Adipose tissue (tissue), 3 donors: ENCODE measurements around the gene TBC1D22A. TPM values are rescaled to one million over a fixed set of nuclear protein-coding genes. Genes with fewer than 3 reads are reported as not detected.

Source experiments
- H3K27ac ChIP-seq: one replicate; pipeline ENCODE4 v1.5.1; 2013; ENCODE audit warnings: low read depth, low read length
- WGBS, 3 donors: extraction: QIAGEN DNeasy Blood & Tissue Kit; methylation state at CpG; one replicate each; pipeline ENCODE4 v1.1.7; 2013; 5-methylcytosine and 5-hydroxymethylcytosine counted together
- polyA plus RNA-seq, 3 donors: library from polyadenylated mRNA; stranded (reverse); fragments of 200-250 nt; gene quantifications; one replicate each; pipeline ENCODE4 v1.2.3, GENCODE V29; 2013
- donor health status: healthy with polysubstance abuse.
- donor health status: Bipolar disorder and iron deficiency.
- donor health status: healthy.

TBC1D22A gene
- polyA plus RNA-seq, 3 donors, result 13.3 to 16.7 (median 15.4) TPM

DNA sequence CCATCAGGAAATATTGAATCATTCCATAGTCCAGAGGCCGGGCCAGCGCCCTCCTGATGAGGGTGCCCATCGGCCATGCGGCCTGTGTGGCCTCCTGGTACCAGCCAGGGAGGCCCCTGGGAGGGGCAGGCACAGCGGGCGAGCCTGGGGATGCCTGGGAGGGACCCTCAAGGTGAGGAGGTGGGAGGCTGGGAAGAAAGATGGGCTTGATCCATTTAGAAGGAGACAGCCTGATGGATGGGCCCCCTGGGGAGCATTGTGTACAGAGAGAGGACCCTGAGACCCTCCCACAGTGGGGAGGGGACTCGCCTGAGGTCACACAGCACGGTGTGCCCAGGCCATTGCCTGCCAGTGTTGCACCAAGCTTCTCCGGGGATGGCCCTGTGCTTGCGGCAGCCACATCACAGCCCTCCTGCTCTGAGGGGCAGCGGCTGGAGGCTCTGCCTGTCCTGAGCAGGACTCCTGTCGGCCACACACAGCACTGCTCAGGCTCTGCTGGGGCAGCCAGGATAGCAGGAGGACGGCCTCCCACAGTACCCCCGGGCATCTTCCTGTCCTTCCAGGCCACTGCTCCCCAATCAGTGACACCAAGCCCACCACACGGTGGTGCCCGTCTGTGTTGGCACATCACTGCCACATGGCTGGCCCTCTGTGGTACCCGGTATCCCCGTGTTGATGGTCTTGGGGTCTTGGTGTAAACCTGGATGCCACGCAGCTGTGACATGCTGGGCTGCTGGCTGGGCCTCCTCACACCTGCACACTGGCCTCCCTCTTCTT lies 290.0 kb downstream of the TBC1D22A start:
- H3K27ac ChIP-seq, result no peak overlapping the region
- 93 to 98% (median 96%) methylated on average over 17 to 19 of the region's 19 CpGs for WGBS, 3 donors

DNA sequence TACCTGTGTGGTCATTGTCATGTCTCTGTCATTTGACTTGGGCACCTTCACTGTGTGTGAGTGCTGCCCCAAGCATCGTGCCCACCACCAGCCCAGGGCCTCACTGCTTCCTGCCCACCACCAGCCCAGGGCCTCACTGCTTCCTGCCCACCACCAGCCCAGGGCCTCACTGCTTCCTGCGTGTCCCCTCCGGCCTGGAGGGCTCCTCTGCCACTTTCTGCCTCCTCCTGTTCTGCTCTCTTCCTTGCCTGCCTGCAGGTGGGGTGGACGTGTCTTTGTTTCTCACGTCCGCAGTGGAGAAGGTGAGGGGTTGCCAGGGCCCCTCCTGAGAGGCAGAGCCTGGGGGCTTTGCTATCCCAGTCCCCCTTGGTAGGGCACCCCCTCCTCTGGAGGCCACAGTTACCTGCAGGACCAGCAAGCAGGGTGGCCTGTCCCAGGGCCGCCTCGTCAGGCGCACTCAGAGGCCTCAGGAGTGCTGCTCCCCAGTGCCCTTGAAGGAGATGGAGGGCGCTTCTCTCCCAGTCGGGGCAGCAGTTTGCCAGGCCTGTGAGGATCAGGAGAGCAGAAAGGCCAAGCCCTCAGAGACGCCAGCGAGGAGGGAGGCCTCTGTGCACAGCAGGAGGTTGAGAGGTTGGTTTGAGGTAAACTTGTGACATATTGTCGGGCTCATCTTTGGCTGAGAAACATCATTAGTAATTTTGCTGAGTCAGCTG lies 290.7 kb downstream of the TBC1D22A start:
- 83 to 85% (median 84%) methylated on average over 14 of the region's 14 CpGs for WGBS, 3 donors
- no peak overlapping the region for H3K27ac ChIP-seq

DNA sequence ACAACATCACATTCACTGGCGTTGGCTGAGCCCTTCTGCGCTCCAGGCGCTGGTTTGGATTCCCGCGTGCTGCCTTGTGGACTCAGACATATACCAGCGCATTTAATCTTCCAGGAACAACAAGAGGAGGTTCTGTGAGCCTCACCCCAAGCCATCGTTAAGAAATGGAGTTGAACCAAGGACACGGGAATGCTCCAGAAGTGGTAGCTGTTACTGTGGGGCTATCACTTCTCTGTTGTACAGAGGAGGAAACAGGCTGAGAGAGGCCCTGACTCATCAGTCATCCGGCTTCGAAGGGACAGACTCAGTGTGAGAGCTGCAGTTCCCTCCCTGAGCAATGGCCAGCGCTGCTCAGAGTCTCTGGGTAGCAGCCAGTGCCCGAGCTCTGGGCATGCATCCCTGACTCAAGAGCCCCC lies 291.3 kb downstream of the TBC1D22A start:
- 81 to 88% (median 82%) methylated on average over 12 of the region's 12 CpGs for WGBS, 3 donors
- no peak overlapping the region for H3K27ac ChIP-seq

DNA sequence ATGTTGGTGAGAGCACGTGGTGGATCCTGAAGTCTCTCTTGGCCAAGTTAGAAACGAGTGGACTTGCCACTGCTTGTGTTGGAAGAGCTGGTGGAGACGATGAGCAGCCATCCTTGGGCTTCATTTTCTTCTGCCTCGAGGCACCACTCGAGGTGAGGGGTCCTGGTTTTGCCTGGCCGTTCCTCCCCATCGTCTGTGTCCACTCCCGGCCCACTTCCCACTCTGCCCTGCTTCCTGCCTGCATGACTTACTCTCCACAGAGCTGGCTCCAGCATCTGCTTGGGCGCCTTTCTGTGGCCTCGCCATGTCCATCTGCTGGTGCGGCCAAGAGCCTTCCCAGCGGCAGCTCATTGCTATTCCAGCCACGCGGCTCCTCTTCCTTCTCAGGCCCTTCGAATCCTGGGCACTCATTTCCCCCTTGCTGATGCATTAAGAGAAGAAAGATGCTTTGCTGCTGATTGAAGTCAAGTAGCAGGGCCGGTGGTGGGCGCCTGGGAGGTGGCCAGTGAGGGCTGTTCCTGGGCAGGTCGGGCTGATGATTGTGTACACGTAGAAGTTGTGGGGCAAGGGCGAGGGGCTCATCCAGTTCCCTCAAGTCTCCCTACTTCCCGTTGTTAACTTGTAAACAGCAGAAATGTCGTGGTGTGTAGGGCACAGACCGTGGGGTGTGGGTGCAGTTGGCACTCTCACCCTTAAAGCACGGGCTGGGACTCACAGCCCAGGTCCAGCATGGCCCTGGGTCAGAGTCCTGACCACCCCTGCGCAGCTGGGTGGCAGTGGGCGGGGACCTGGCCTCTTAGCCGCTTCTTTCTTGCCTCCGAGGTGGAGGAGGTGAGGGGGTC lies 292.0 kb downstream of the TBC1D22A start:
- WGBS, 3 donors, result 95 to 96% (median 96%) methylated on average over 28 of the region's 28 CpGs
- no peak overlapping the region for H3K27ac ChIP-seq

DNA sequence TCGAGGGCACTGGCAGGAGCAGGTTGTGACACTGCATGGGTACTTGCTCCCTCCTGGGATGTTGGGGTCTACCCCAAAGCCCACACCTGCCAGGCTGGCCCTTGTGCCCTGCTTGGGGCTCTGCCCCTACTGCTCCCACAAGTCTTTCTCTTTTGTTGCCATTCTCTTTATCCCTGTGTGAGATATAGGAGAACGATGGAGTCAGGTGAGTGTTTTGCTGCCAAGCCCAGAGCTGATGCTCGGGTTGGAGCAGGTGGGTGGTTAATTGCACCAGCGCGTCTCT lies 292.6 kb downstream of the TBC1D22A start:
- WGBS, 3 donors, result 93 to 98% (median 97%) methylated on average over 5 of the region's 5 CpGs
- H3K27ac ChIP-seq, result no peak overlapping the region

DNA sequence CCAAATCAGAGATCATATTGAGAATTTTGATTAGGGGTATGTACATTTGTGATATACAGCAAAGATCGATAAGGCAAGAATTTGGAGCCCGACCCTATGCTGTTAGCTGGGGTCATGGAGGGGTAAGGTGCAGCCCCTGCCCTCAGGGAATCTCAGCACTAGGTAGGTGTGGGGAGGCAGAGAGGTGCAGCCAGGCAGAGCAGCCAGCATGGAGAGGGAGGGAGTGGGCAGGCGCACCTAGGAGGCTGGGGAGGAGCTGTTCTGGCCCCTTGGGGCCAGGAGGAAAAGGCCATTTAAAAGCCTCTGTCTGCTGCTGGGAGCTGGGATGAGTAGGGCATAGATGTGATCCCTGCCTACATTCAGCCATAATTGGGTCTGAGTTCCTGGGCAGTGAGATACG lies 293.0 kb downstream of the TBC1D22A start:
- H3K27ac ChIP-seq, result no peak overlapping the region
- 97 to 99% (median 98%) methylated on average over 4 of the region's 4 CpGs for WGBS, 3 donors

DNA sequence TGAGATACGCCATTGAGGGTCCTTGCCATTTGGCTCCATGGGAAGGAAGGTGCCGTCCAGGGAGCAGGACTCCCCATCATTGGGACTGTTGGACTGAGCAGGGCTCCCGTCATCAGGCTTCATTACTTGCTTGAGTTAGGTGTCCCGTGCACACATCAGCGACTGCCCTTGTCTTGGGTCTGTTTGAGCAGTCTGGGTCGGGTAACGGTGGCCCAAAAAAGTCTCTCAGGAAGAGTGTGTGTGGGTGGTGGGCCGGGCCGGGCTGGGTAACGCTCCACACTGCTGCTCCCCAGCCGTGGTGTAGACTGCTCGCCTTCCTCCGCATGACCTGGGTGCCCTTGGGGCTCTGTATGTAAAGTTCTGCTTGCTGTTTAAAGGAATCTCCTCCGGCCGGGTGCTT lies 293.5 kb downstream of the TBC1D22A start:
- H3K27ac ChIP-seq, result no peak overlapping the region
- WGBS, 3 donors, result 91 to 94% (median 94%) methylated on average over 15 of the region's 15 CpGs

DNA sequence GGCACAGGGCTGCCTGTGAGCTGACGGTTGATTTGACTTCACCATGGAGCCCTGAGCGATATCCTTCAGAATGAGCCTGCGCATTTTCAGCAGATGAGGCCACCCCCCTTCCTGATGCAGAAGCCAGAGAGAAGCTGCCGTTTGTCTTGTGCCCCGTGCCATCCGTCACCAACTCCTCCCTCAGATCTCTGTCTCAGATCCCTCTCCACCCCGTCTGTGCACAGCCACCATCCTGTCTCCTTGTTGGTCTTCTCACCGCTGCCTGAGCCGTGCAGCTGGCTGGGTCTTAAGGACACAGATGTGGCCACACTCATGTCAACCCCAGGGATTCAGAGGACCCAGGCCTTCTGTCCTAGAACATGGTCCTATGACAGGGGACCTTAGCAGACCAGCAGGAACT lies 293.9 kb downstream of the TBC1D22A start:
- no peak overlapping the region for H3K27ac ChIP-seq
- 90 to 95% (median 94%) methylated on average over 9 of the region's 9 CpGs for WGBS, 3 donors

DNA sequence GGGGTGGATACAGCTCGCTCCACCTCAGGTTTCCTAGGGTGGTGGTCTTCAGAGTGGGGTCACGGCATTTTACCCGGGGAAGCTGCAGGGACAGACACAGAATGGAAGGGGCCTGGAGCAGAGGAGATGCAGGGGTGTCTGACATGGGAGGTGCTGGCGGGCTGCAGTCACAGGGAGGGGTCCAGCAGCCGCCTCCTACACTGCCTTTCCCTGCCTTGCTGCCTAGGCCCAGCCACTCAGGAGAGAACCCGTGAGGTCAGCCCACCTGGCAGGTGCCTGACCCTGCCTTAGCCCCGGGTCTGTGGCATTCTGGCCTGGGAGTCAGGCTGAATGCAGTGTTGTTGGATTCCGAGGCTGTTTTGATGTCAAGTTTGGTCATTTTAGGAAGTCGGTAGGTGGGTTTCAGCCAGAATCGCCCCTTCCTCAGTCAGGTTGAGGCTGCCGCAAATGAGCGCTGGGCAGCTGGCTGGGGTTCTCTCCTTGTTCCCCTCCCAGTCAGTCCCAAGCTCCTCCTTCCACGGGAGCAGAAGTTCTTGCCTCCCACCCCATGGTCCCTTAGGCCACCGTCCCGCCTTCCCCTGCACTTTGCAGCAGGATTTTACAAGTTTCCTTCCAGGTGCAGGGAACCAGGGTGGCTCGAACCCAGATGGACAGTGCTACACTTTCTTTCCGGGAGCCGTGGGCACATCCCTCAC lies 294.5 kb downstream of the TBC1D22A start:
- no peak overlapping the region for H3K27ac ChIP-seq
- 96 to 99% (median 96%) methylated on average over 18 of the region's 18 CpGs for WGBS, 3 donors

DNA sequence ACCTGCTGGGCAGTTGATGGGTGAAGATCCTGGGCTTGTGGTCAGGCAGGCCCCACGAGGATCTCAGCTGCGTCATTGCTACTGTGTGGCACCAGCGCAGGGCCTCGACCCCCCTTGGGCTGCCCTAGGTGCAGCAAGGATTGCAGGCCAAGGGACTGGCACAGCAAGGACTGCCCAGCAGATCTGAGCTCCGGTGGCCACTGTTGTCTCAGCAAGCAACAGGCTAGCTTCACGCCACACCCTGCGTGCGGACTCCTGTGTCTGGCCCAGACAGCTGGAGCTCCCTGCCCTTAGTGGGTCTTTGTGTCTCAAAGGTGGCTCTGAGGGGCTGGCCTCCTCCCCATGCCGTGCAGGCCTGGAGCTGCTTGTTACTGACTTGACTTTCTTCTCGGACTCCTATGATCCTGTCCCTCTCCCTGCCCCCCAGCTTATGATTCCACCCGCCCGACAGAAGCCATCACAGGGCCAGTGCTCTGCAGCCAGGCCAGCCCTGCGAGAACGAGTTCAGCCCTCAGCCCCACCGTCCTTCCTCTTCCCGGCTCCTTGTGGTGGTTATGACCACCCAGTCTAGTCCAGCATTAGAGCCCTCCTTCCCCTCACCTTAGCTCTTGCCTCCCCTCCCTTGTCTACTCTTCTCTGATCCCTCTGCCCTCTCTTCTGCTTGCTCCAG lies 295.6 kb downstream of the TBC1D22A start:
- WGBS, 3 donors, result 96 to 97% (median 96%) methylated on average over 16 of the region's 16 CpGs
- H3K27ac ChIP-seq, result no peak overlapping the region

DNA sequence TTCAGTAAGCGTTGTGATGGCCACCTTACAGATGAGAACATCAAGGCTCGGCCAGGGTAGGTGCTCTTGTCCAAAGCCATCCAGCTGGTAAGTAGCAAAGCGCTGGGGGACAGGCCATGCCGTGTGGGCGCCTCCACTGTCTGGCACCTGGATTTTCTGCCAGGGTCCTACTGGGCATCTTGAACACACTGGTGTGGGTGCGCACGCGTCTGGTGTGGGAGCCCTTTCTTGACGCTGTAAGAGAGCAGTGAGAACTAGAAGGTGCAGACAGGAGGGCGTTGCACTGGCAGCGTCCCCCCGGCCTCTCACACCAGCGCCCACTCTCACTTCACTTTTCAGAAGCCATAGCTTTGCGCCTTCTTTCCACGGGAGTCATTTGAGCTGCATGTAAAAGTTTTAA lies 296.6 kb downstream of the TBC1D22A start:
- WGBS, 3 donors, result 94 to 97% (median 97%) methylated on average over 15 of the region's 15 CpGs
- no peak overlapping the region for H3K27ac ChIP-seq

DNA sequence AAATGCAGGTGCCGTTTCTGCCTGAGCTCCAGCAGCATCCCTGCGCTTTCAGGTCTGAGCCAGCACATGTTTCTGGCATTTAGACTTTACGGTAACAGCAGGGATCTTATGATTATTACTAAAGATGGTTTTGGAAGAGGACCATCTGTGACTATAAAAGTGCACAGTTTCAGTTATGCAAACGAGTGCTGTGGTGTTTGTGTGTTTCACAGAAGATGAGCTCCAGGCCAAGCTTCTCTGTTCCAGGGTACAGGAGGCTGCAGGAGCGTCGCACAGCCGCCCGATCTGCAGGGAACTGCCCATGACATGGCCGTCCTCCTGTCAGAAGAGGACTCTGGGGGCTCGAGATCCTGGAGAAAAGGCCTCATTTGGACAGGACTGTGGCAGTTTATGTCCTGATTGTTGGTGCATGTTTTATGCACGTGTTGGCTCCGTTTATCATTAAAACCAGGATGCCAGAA lies 297.3 kb downstream of the TBC1D22A start:
- WGBS, 3 donors, result 83 to 91% (median 88%) methylated on average over 12 of the region's 12 CpGs
- no peak overlapping the region for H3K27ac ChIP-seq

DNA sequence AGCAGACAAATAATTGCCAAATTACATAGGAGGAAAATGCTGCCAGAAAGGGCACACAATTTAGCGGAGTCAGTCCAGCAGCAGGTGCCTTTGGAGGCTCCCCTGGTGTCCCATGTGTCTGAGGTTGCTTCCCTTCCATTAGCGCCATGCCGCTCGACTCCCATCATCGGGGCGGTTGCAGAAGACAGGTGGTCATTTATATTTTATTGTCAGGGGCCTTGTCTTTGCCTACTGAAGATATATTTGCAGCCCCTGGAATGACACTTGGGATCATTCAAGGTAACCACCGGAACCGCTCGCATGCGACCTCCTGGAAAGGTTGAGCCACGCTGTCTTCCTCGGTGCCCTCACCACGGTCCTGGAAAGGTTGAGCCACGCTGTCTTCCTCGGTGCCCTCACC lies 298.3 kb downstream of the TBC1D22A start:
- H3K27ac ChIP-seq, result no peak overlapping the region
- WGBS, 3 donors, result 94 to 97% (median 96%) methylated on average over 15 of the region's 15 CpGs

DNA sequence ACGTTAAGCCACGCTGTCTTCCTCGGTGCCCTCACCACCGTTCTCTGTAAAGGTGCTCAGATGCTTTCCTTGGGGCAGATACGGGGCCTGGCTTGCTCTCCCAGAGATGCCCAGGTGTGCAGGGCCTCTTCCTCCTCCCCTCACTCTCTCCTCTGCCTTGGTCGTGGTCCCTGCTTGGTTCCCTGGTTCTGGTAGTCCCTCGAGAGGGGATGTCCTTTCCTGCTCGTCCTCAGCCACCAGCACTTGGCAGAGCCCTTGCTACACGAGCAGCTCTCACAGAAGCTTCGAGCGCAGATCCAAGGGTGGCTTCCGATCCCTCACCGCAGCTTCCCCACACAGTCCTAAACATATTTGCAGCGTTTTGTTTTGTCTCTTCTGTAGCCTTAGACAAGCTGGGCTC lies 298.8 kb downstream of the TBC1D22A start:
- WGBS, 3 donors, result 90 to 96% (median 90%) methylated on average over 14 of the region's 14 CpGs
- H3K27ac ChIP-seq, result no peak overlapping the region

DNA sequence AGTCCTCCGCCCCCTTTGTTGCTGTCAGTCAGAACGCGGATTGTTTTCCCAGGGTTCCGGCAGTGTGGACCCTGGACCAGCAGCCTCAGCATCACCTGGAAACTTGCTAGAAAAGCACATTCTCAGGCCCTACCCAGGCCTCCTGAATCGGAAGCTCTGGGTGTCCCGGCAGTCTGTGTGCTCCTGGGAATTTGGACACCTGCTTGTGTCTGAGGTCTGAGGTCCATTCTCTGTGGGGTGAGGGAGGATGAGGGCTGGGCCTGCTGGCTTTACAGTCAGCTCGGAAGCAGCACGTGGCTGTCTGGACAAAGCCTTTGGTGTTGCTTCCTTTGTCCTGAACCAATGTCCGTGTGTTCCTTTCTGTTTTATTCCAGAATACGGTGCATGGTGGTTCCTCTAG lies 299.7 kb downstream of the TBC1D22A start:
- no peak overlapping the region for H3K27ac ChIP-seq
- WGBS, 3 donors, result 68 to 94% (median 94%) methylated on average over 10 of the region's 10 CpGs

DNA sequence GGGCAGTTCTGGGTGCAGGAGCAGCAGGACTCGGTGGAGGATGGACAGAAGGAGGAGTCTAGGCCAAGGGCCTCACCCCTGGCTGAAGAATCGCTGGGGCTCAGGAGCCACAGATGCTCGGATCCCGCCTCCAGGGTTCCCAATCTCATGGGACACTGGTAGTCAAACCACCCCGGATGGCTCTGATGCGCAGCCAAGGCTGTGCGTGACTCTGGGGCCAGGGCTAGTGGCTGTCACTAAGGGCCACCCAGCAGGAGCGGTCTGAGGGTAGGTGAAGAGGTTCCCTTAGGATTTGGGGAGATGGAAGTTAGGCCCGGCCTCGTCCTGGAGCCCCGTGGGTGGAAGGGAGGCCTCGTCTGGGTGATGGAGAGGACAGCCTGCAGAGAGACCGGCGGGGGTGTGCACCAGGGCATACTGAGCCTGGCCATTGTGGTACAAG lies 300.6 kb downstream of the TBC1D22A start:
- H3K27ac ChIP-seq, result no peak overlapping the region
- WGBS, 3 donors, result 87 to 98% (median 90%) methylated on average over 14 of the region's 14 CpGs

DNA sequence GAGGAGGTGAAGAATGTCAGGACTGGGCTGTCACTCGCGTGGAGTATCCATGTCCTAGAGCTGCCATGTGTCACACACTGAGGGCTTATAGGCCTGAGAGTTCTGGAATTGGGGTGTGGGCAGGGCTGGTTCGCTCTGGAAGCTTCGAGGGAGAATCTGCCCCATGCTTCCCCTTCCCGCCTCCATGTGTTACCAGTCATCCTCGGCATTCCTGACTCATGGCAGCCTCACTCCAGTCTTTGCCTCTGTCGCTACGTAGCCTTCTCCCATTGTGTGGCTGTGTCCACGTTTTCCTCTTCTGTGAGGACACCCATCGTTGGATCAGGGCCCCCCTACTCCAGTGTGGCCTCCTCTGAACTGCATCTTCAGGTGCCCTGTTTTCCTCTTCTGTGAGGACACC lies 301.2 kb downstream of the TBC1D22A start:
- WGBS, 3 donors, result 86 to 96% (median 87%) methylated on average over 9 to 10 of the region's 10 CpGs
- H3K27ac ChIP-seq, result no peak overlapping the region

DNA sequence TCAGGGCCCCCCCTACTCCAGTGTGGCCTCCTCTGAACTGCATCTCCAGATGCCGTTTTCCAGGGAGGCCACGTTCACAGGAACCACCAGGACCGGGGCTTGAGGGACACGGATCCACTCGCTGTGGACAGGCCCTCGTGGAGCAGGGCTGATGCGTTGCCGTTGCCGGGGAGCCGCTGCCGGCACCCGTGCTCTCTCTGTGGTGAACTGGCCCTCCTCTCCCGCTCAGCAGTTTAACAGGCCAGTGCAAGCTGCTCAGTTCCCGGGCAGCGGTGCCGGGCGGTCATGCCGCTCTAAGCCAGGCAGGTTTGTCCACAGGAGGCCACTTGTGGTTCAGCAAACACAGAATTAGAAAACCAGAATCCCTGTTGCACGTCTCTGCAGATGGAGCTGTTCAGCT lies 301.6 kb downstream of the TBC1D22A start:
- 81 to 96% (median 86%) methylated on average over 19 of the region's 19 CpGs for WGBS, 3 donors
- H3K27ac ChIP-seq, result no peak overlapping the region
